ENCODE results near the gene BEAN1. TPM values are rescaled to one million over a fixed set of nuclear protein-coding genes. Genes with fewer than 3 reads are reported as not detected.

BEAN1 gene
- total and polyA plus RNA-seq, 10 donors, result 0.21 to 0.68 (median 0.42) TPM; not detected in 3

GRCh38 chr16:66471264-66471663, 44.2 kb downstream of the BEAN1 start:
- Histone ChIP-seq H3K4me1 (peaks cover 5 to 15% (median 8%) of the 10 kb centered on the region in 6 donors), H3K36me3 (no peaks in the 10 kb centered on the region), H3K9me3 (peaks cover 0 to 7% (median 4%) of the 10 kb centered on the region in 8 donors), H3K27me3 (replicated peaks in 1 of 7) (peaks cover 0 to 14% (median 0%) of the 10 kb centered on the region in 7 donors), H3K4me3 (no peak overlapping the region), H3K27ac (no peak overlapping the region)
- TF ChIP-seq POLR2A (IDR thresholded peaks at IDR 0.05), result no peak
- no peak for TF ChIP-seq CTCF (IDR thresholded peaks at IDR 0.05 in 8 of 11, conservative IDR thresholded peaks at IDR 0.05 in 3 of 11)
- TF ChIP-seq POLR2AphosphoS5 (IDR thresholded peaks at IDR 0.05), result no peak
- intact Hi-C loops (cut with DNase I; ENCODE audit: low total_unique reads), result loop anchor here (10.0 kb wide), 1 partner anchor 124 kb away; no protein-coding TSS in a partner anchor
- DNase-seq, result peak; percentile 69
- WGBS, 5 donors, result 87 to 96% (median 92%) methylated on average over 10 of the region's 10 CpGs

GRCh38 chr16:66471716-66472393, 44.8 kb downstream of the BEAN1 start:
- DNase-seq, result no peak
- WGBS, 5 donors, result 90 to 95% (median 91%) methylated on average over 8 to 10 of the region's 10 CpGs
- H3K36me3 ChIP-seq, result no peaks in the 10 kb centered on the region

GRCh38 chr16:66473051-66473571, 46.0 kb downstream of the BEAN1 start:
- intact Hi-C loops (cut with DNase I; ENCODE audit: low total_unique reads), result loop anchor here (10.0 kb wide), 1 partner anchor 122 kb away; no protein-coding TSS in a partner anchor
- TF ChIP-seq POLR2AphosphoS5 (IDR thresholded peaks at IDR 0.05) (no peak), CTCF (IDR thresholded peaks at IDR 0.05 in 8 of 11, conservative IDR thresholded peaks at IDR 0.05 in 3 of 11) (no peak), POLR2A (IDR thresholded peaks at IDR 0.05) (no peak)
- H3K4me1 ChIP-seq, result peaks cover 5 to 20% (median 11%) of the 10 kb centered on the region in 6 donors
- WGBS, 5 donors, result 84 to 90% (median 89%) methylated on average over 13 to 15 of the region's 15 CpGs
- no peaks in the 10 kb centered on the region for H3K36me3 ChIP-seq
- H3K9me3 ChIP-seq, result no peaks in the 10 kb centered on the region
- no peak overlapping the region for H3K4me3 ChIP-seq
- no peak overlapping the region for H3K27ac ChIP-seq
- peaks cover 0 to 4% (median 0%) of the 10 kb centered on the region in 7 donors for H3K27me3 ChIP-seq (replicated peaks in 1 of 7)
- no peak for DNase-seq

More at GRCh38 chr16:66471716-66472393, 44.8 kb downstream of the BEAN1 start:
- Histone ChIP-seq H3K27ac (no peak overlapping the region), H3K4me1 (peaks cover 5 to 15% (median 8%) of the 10 kb centered on the region in 6 donors), H3K9me3 (peaks cover 0 to under 1% (median 0%) of the 10 kb centered on the region in 8 donors), H3K27me3 (replicated peaks in 1 of 7) (peaks cover 0 to 9% (median 0%) of the 10 kb centered on the region in 7 donors), H3K4me3 (no peak overlapping the region)
- intact Hi-C loops (cut with DNase I; ENCODE audit: low total_unique reads), result loop anchor here (10.0 kb wide), 1 partner anchor 123 kb away; no protein-coding TSS in a partner anchor
- no peak for TF ChIP-seq POLR2AphosphoS5 (IDR thresholded peaks at IDR 0.05)
- TF ChIP-seq CTCF (IDR thresholded peaks at IDR 0.05 in 8 of 11, conservative IDR thresholded peaks at IDR 0.05 in 3 of 11), result no peak
- TF ChIP-seq POLR2A (IDR thresholded peaks at IDR 0.05), result no peak

Data from spleen (tissue), 11 donors.